T-helper 22 cell (primary cell): ENCODE results near the gene MYOG.

ENCODE experiments used
- DNase-seq: peaks from one replicate; pipeline ENCODE4 v3.0.0-alpha.2; 2020; ENCODE audit warnings: low read depth

Gene MYOG

GRCh38 chr1:203072002-203072602 is 13.7 kb downstream of the MYOG start:
- DNase-seq = no peak

- DNase-seq = no peak
These were observed 16.6 kb downstream of the MYOG start for GRCh38 chr1:203069030-203069747.

- no peak for DNase-seq
These were observed 18.8 kb downstream of the MYOG start for GRCh38 chr1:203066965-203067364.

- DNase-seq = no peak
These were observed 19.8 kb downstream of the MYOG start for GRCh38 chr1:203065986-203066385.

- DNase-seq = no peak
These were observed 20.6 kb downstream of the MYOG start for GRCh38 chr1:203065191-203065590.

GRCh38 chr1:203063287-203063686 is 22.5 kb downstream of the MYOG start:
- no peak for DNase-seq

- DNase-seq = no peak
These were observed 25.7 kb downstream of the MYOG start for GRCh38 chr1:203060115-203060514.

- DNase-seq = no peak
These were observed 26.3 kb downstream of the MYOG start for GRCh38 chr1:203059485-203059884.

- DNase-seq = no peak
These were observed 27.2 kb downstream of the MYOG start for GRCh38 chr1:203058676-203058935.

GRCh38 chr1:203057911-203058675 is 27.7 kb downstream of the MYOG start:
- DNase-seq = no peak

- no peak for DNase-seq
These were observed 29.3 kb downstream of the MYOG start for GRCh38 chr1:203056516-203056915.

- DNase-seq = no peak
These were observed 29.8 kb downstream of the MYOG start for GRCh38 chr1:203056012-203056411.

- DNase-seq = no peak
These were observed 30.5 kb downstream of the MYOG start for GRCh38 chr1:203055161-203055799.

- DNase-seq = no peak
These were observed 31.2 kb downstream of the MYOG start for GRCh38 chr1:203054642-203055041.

- no peak for DNase-seq
These were observed 31.6 kb downstream of the MYOG start for GRCh38 chr1:203054184-203054583.

GRCh38 chr1:203052601-203053000 is 33.2 kb downstream of the MYOG start:
- no peak for DNase-seq

- DNase-seq = no peak
These were observed 33.9 kb downstream of the MYOG start for GRCh38 chr1:203051841-203052324.

- no peak for DNase-seq
These were observed 35.0 kb downstream of the MYOG start for GRCh38 chr1:203050826-203051225.

- DNase-seq = no peak
These were observed 36.1 kb downstream of the MYOG start for GRCh38 chr1:203049576-203050180.

GRCh38 chr1:203049077-203049476 is 36.7 kb downstream of the MYOG start:
- no peak for DNase-seq

- no peak for DNase-seq
These were observed 37.2 kb downstream of the MYOG start for GRCh38 chr1:203048555-203049051.

- DNase-seq = no peak
These were observed 37.7 kb downstream of the MYOG start for GRCh38 chr1:203048086-203048485.
